ENCODE measurements around the gene ANK3.

- no peak for TF ChIP-seq GATA2 (IDR thresholded peaks at IDR 0.05; ENCODE audit: low read depth, low read length)
- TF ChIP-seq GATA3 (IDR thresholded peaks at IDR 0.05; ENCODE audit: low read depth, low read length) = no peak
Measured at GRCh38 chr10:60239228-60239627, 150.4 kb downstream of the ANK3 start.
